Neural progenitor cell (in vitro differentiated cells): ENCODE results near the gene KANK2. TPM values are rescaled to one million over a fixed set of nuclear protein-coding genes. Genes with fewer than 3 reads are reported as not detected.

Experiments
- DNase-seq: peaks from one replicate; pipeline ENCODE4 v3.0.0-alpha.2; 2016; ENCODE audit warnings: low spot score
- H2AFZ ChIP-seq: fragments of 200-600 bp; sonication (generic); replicated peaks from 2 replicates; pipeline ENCODE4 v1.6.1; 2016; ENCODE audit warnings: antibody characterized with exemption
- H3F3A ChIP-seq: fragments of 200-600 bp; sonication (generic); 2 replicates; pipeline ENCODE4 v1.6.1; 2016; ENCODE audit warnings: antibody characterized with exemption, low read depth
- H3K27ac ChIP-seq: fragments of 200-600 bp; sonication (generic); 2 replicates; pipeline ENCODE4 v1.5.1; 2016; ENCODE audit warnings: mild to moderate bottlenecking
- H3K27me3 ChIP-seq: fragments of 200-600 bp; sonication (generic); 2 replicates; pipeline ENCODE4 v1.6.1; 2016; ENCODE audit warnings: mild to moderate bottlenecking, moderate library complexity
- H3K36me3 ChIP-seq: fragments of 200-600 bp; sonication (generic); 2 replicates; pipeline ENCODE4 v1.5.1; 2016
- H3K4me1 ChIP-seq: fragments of 200-600 bp; sonication (generic); 2 replicates; pipeline ENCODE4 v1.6.1; 2016; ENCODE audit warnings: mixed run types
- H3K4me2 ChIP-seq: fragments of 200-600 bp; sonication (generic); 2 replicates; pipeline ENCODE4 v1.6.1; 2016
- H3K4me3 ChIP-seq: fragments of 200-600 bp; sonication (generic); 2 replicates; pipeline ENCODE4 v1.5.1; 2016
- H3K79me2 ChIP-seq: fragments of 200-600 bp; sonication (generic); 2 replicates; pipeline ENCODE4 v1.6.1; 2016; ENCODE audit warnings: low read depth
- H3K9ac ChIP-seq: fragments of 200-600 bp; sonication (generic); 2 replicates; pipeline ENCODE4 v1.6.1; 2016
- H3K9me3 ChIP-seq: fragments of 200-600 bp; sonication (generic); 2 replicates; pipeline ENCODE4 v1.5.1; 2016; ENCODE audit warnings: low read depth
- H4K20me1 ChIP-seq: fragments of 200-600 bp; sonication (generic); 2 replicates; pipeline ENCODE4 v1.6.1; 2016; ENCODE audit warnings: low read depth
- H3K27ac Mint-ChIP-seq: 3 replicates; pipeline ENCODE4 v1.8.0; 2021; ENCODE audit warnings: mixed read lengths
- H3K27me3 Mint-ChIP-seq: 2 replicates; pipeline ENCODE4 v1.8.0; 2022; ENCODE audit warnings: low read depth, mild to moderate bottlenecking, inconsistent platforms, moderate library complexity, mixed read lengths; ENCODE audit not compliant: insufficient read depth
- H3K36me3 Mint-ChIP-seq: 3 replicates; pipeline ENCODE4 v1.8.0; 2021; ENCODE audit warnings: mixed read lengths
- H3K4me1 Mint-ChIP-seq: 3 replicates; pipeline ENCODE4 v1.8.0; 2021; ENCODE audit warnings: mixed read lengths
- H3K4me3 Mint-ChIP-seq: 3 replicates; pipeline ENCODE4 v1.8.0; 2021; ENCODE audit warnings: mild to moderate bottlenecking, moderate library complexity, mixed read lengths
- H3K9me3 Mint-ChIP-seq: 3 replicates; pipeline ENCODE4 v1.8.0; 2020; ENCODE audit warnings: mixed read lengths
- EZH2 ChIP-seq: fragments of 200-600 bp; sonication (generic); IDR thresholded peaks from 2 replicates; pipeline ENCODE4 v1.6.1; 2017; ENCODE audit warnings: antibody characterized with exemption, mild to moderate bottlenecking, moderate library complexity
- EZH2phosphoT487 ChIP-seq: fragments of 200-600 bp; sonication (generic); IDR thresholded peaks from 2 replicates; pipeline ENCODE4 v1.6.1; 2017; ENCODE audit warnings: antibody characterized with exemption
- total RNA-seq: library from RNA; depleted of rRNA; stranded (reverse); fragments of >200 nt; gene quantifications from 2 replicates; pipeline ENCODE4 v1.2.3, GENCODE V29; 2015; ENCODE audit warnings: low replicate concordance
- TF ChIP-seq, protein P1 (sequence below): fragments of 200-600 bp; sonication (generic); IDR thresholded peaks from 2 replicates; pipeline ENCODE4 v1.5.1; 2017; ENCODE audit warnings: antibody characterized with exemption, mild to moderate bottlenecking

Gene KANK2
- total RNA-seq, 1 donor from 2014 or later = 17.5 TPM

- Histone ChIP-seq H3F3A (peaks cover 77% of the 10 kb centered on the region), H3K4me1 (peaks cover 19% of the 10 kb centered on the region), H3K36me3 (no peaks in the 10 kb centered on the region), H3K27me3 (no peaks in the 10 kb centered on the region), H3K4me2 (peak overlapping the region; percentile 71), H3K27ac (peak overlapping the region; percentile 47), H3K4me3 (peak overlapping the region; percentile 32), H3K9me3 (no peaks in the 10 kb centered on the region), H3K79me2 (no peaks in the 10 kb centered on the region), H4K20me1 (peaks cover 27% of the 10 kb centered on the region), H2AFZ (no peak overlapping the region), H3K9ac (no peak overlapping the region)
- Mint-ChIP-seq H3K27me3 (peaks cover 5% of the 10 kb centered on the region), H3K9me3 (peaks cover 2% of the 10 kb centered on the region), H3K36me3 (peaks cover 8% of the 10 kb centered on the region), H3K4me3 (peak overlapping the region; percentile 81), H3K4me1 (peaks cover 27% of the 10 kb centered on the region), H3K27ac (no peak overlapping the region)
- no peak for TF ChIP-seq EZH2
- TF ChIP-seq, protein P1, sequence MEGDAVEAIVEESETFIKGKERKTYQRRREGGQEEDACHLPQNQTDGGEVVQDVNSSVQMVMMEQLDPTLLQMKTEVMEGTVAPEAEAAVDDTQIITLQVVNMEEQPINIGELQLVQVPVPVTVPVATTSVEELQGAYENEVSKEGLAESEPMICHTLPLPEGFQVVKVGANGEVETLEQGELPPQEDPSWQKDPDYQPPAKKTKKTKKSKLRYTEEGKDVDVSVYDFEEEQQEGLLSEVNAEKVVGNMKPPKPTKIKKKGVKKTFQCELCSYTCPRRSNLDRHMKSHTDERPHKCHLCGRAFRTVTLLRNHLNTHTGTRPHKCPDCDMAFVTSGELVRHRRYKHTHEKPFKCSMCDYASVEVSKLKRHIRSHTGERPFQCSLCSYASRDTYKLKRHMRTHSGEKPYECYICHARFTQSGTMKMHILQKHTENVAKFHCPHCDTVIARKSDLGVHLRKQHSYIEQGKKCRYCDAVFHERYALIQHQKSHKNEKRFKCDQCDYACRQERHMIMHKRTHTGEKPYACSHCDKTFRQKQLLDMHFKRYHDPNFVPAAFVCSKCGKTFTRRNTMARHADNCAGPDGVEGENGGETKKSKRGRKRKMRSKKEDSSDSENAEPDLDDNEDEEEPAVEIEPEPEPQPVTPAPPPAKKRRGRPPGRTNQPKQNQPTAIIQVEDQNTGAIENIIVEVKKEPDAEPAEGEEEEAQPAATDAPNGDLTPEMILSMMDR = peak; percentile 70
- DNase-seq = peak; percentile 97
These were observed 59.6 kb downstream of the KANK2 start for GRCh38 chr19:11137542-11138384.

GRCh38 chr19:11136400-11137101 is 60.8 kb downstream of the KANK2 start:
- H3K9me3 Mint-ChIP-seq = peaks cover 2% of the 10 kb centered on the region
- no peak overlapping the region for H3K4me3 ChIP-seq
- no peak overlapping the region for H3K27ac ChIP-seq
- TF ChIP-seq EZH2 (no peak), EZH2phosphoT487 (no peak)
- TF ChIP-seq, protein P1 = no peak
- H3K36me3 Mint-ChIP-seq = peaks cover 15% of the 10 kb centered on the region
- no peak overlapping the region for H3K27ac Mint-ChIP-seq
- peaks cover 5% of the 10 kb centered on the region for H3K36me3 ChIP-seq
- H3K27me3 Mint-ChIP-seq = peaks cover 3% of the 10 kb centered on the region
- H3K79me2 ChIP-seq = no peaks in the 10 kb centered on the region
- peaks cover 9% of the 10 kb centered on the region for H3K4me1 ChIP-seq
- H4K20me1 ChIP-seq = peaks cover 28% of the 10 kb centered on the region
- H3K27me3 ChIP-seq = no peaks in the 10 kb centered on the region
- H3K9me3 ChIP-seq = no peaks in the 10 kb centered on the region
- no peak for DNase-seq
- no peak overlapping the region for H3K4me2 ChIP-seq
- peaks cover 76% of the 10 kb centered on the region for H3F3A ChIP-seq
- peaks cover 23% of the 10 kb centered on the region for H3K4me1 Mint-ChIP-seq
- H2AFZ ChIP-seq = no peak overlapping the region
- H3K4me3 Mint-ChIP-seq = peak overlapping the region; percentile 30
- H3K9ac ChIP-seq = no peak overlapping the region

- H4K20me1 ChIP-seq = peaks cover 42% of the 10 kb centered on the region
- no peak overlapping the region for H3K4me3 ChIP-seq
- H3K27me3 ChIP-seq = no peaks in the 10 kb centered on the region
- H3K4me1 ChIP-seq = no peaks in the 10 kb centered on the region
- H3K4me2 ChIP-seq = no peak overlapping the region
- H3K36me3 ChIP-seq = peaks cover 11% of the 10 kb centered on the region
- H3K27ac Mint-ChIP-seq = no peak overlapping the region
- H3K79me2 ChIP-seq = peaks cover 2% of the 10 kb centered on the region
- H3K36me3 Mint-ChIP-seq = peaks cover 41% of the 10 kb centered on the region
- H3K9me3 ChIP-seq = no peaks in the 10 kb centered on the region
- H2AFZ ChIP-seq = no peak overlapping the region
- H3F3A ChIP-seq = peaks cover 88% of the 10 kb centered on the region
- peaks cover 2% of the 10 kb centered on the region for H3K9me3 Mint-ChIP-seq
- no peak for TF ChIP-seq EZH2phosphoT487
- TF ChIP-seq, protein P1 = no peak
- TF ChIP-seq EZH2 = no peak
- no peak overlapping the region for H3K4me3 Mint-ChIP-seq
- no peak for DNase-seq
- no peak overlapping the region for H3K9ac ChIP-seq
- H3K4me1 Mint-ChIP-seq = no peaks in the 10 kb centered on the region
- no peak overlapping the region for H3K27ac ChIP-seq
- peaks cover 3% of the 10 kb centered on the region for H3K27me3 Mint-ChIP-seq
These were observed 65.9 kb downstream of the KANK2 start for GRCh38 chr19:11131471-11131870.
